ENCODE results near the gene PGAP3. TPM values are rescaled to one million over a fixed set of nuclear protein-coding genes. Genes with fewer than 3 reads are reported as not detected.

The PGAP3 gene
- total and polyA plus RNA-seq, 2 experiments from 2014 or later: 29.7 to 34.2 TPM

GRCh38 chr17:39722965-39723848 is 35.4 kb upstream of the PGAP3 start:
- Histone ChIP-seq H3K4me3 (no peak overlapping the region), H3K4me1 (ENCODE audit: low read depth) (no peaks in the 10 kb centered on the region), H3K27me3 (no peaks in the 10 kb centered on the region), H3K9me3 (ENCODE audit: low read depth) (no peaks in the 10 kb centered on the region), H3K36me3 (peaks cover 48% of the 10 kb centered on the region), H3K27ac (no peak overlapping the region)
- TF ChIP-seq CTCF (IDR thresholded peaks at IDR 0.05; ENCODE audit: low read depth, low read length): no peak
- no peak for DNase-seq (ENCODE audit: low read depth in 1 of 2, low spot score in 1 of 2)

- TF ChIP-seq CTCF (IDR thresholded peaks at IDR 0.05; ENCODE audit: low read depth, low read length): no peak
- Histone ChIP-seq H3K4me1 (ENCODE audit: low read depth) (no peaks in the 10 kb centered on the region), H3K27ac (no peak overlapping the region), H3K36me3 (peaks cover 59% of the 10 kb centered on the region), H3K9me3 (ENCODE audit: low read depth) (no peaks in the 10 kb centered on the region), H3K27me3 (no peaks in the 10 kb centered on the region), H3K4me3 (no peak overlapping the region)
- no peak for DNase-seq (ENCODE audit: low read depth in 1 of 2, low spot score in 1 of 2)
Measured at GRCh38 chr17:39722104-39722503, 34.2 kb upstream of the PGAP3 start.

GRCh38 chr17:39719563-39720355 is 31.9 kb upstream of the PGAP3 start:
- H3K27me3 ChIP-seq: no peaks in the 10 kb centered on the region
- H3K36me3 ChIP-seq: peaks cover 70% of the 10 kb centered on the region
- DNase-seq (ENCODE audit: low read depth in 1 of 2, low spot score in 1 of 2): no peak

GRCh38 chr17:39717660-39718059 is 29.8 kb upstream of the PGAP3 start:
- no peaks in the 10 kb centered on the region for H3K4me1 ChIP-seq (ENCODE audit: low read depth)
- peaks cover 73% of the 10 kb centered on the region for H3K36me3 ChIP-seq
- no peak for TF ChIP-seq CTCF (IDR thresholded peaks at IDR 0.05; ENCODE audit: low read depth, low read length)
- no peak for DNase-seq (ENCODE audit: low read depth in 1 of 2, low spot score in 1 of 2)
- H3K4me3 ChIP-seq: no peak overlapping the region
- no peak overlapping the region for H3K27ac ChIP-seq
- H3K27me3 ChIP-seq: no peaks in the 10 kb centered on the region
- no peaks in the 10 kb centered on the region for H3K9me3 ChIP-seq (ENCODE audit: low read depth)

More at GRCh38 chr17:39719563-39720355, 31.9 kb upstream of the PGAP3 start:
- Histone ChIP-seq H3K4me1 (ENCODE audit: low read depth) (no peaks in the 10 kb centered on the region), H3K9me3 (ENCODE audit: low read depth) (no peaks in the 10 kb centered on the region), H3K4me3 (no peak overlapping the region), H3K27ac (no peak overlapping the region)
- no peak for TF ChIP-seq CTCF (IDR thresholded peaks at IDR 0.05; ENCODE audit: low read depth, low read length)

- H3K4me1 ChIP-seq (ENCODE audit: low read depth): no peaks in the 10 kb centered on the region
- no peaks in the 10 kb centered on the region for H3K27me3 ChIP-seq
- DNase-seq (ENCODE audit: low read depth in 1 of 2, low spot score in 1 of 2): no peak
- TF ChIP-seq CTCF (IDR thresholded peaks at IDR 0.05; ENCODE audit: low read depth, low read length): no peak
- no peak overlapping the region for H3K27ac ChIP-seq
- peaks cover 75% of the 10 kb centered on the region for H3K36me3 ChIP-seq
- H3K9me3 ChIP-seq (ENCODE audit: low read depth): no peaks in the 10 kb centered on the region
- no peak overlapping the region for H3K4me3 ChIP-seq
Measured at GRCh38 chr17:39716879-39717536, 29.2 kb upstream of the PGAP3 start.
